ENCODE results near the gene TAC3.
"Not testable (repeated sequence)": the region's sequence is repeated elsewhere in the genome, so short reads cannot be mapped to it uniquely, and the experiment has no call there.

The TAC3 gene

DNA sequence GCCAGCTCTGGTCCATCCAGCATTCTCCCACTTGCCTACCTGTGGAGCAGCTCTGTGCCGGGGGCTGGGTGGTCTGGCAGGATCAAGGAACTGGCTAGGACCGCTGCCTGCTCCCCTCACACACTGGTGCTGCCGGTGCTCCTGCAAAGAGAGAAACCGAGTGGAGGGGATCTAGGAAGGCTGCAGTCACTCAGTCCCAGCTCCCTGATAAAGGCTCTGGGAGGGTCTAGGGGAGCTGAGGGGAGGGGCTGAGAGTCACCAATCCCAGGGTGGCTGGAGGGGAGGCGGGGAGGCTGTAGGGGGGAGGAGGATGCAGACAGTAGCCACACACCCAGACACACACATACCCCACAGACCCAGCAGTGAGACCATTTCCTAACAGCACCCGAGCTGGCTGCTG is at the start of gene TAC3:
TSS of gene TAC3 (minus strand) at position 182 of the 400 bp plus-strand sequence. CDS start 732 bp downstream, outside the sequence.
- DNase-seq (ENCODE audit: low spot score) = peak; percentile 78

DNA sequence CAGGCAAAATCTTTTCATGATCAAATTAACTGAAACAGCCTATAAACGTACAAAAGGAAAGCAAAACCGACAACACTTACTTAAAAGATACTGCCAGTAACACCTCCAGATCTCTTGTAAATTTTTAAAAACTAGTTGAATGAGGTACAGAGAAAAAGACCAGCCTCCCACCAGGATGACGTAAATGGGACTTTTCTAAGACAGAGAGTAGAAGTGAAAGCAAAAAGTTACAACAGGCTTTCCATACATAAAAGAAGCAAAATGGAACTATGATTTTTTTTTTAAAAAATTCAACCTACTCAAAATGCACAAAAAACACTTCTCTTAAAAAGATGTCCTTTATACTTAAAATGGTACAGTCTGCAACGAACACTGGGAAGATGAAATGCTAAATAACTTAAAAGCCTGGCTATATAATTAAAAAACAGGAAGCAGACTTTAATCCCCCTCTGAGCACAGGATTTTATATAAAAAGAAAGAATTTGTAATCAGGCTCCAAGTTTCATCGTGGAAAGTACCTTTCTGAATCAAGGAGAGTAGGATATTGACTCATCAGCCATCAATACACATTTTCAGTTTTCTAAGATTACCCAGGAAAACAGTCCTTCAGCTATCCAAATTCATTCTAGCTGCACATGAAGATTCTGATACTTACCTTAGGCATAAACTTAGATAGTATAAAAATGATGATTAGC is 47.8 kb upstream of the TAC3 start:
- DNase-seq (ENCODE audit: low spot score) = no peak

DNA sequence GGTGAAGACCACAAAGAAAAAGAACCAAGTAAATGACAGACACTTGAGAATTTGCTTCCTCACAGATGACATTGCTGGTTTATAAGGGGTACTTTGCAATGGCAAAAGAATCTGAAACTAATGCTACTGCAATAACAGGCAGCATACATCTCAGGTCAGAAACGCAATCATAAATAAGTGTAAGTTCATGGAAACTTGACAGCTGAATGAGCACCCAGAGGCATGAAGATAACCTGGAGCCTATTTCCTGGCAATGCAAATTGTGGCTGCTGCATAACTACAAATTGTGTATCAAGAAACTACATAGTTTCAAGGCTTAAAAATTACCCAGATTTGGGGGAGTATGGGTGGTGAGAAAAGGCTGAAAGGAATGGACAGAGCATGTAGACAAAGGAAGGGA is 42.1 kb upstream of the TAC3 start:
- DNase-seq (ENCODE audit: low spot score) = no peak

DNA sequence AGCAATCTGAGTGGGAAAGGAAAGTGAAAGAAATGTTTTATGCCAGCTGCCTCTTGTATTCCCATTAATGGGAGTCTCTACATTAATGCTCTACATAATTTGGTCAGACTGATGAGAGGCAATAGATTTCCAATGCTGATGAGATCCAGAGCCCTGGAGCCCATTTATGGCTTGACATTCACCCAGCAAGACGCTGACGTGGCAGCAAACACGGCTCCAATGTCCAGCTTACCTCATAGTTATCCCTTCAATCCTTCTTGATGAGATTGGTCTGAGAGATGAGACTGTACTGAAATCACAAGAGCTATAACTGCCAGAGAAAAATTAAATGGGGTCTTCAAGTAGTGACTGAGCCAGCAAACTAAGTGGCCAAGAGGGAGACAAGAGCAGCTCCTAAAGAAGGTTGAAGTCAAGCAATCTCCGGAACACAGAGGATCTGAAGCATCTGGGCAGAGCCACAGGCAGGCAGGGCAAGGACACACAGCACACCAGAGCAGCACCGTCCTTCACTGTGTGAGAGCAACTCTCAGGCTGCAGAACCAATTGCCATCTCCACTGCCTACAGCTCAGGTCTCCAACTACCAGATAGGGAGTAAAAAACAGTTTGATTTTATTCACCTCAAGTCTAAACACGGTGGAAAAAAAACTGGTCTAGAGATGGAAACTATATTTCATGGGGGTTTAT is 40.9 kb upstream of the TAC3 start:
- no peak for DNase-seq (ENCODE audit: low spot score)

DNA sequence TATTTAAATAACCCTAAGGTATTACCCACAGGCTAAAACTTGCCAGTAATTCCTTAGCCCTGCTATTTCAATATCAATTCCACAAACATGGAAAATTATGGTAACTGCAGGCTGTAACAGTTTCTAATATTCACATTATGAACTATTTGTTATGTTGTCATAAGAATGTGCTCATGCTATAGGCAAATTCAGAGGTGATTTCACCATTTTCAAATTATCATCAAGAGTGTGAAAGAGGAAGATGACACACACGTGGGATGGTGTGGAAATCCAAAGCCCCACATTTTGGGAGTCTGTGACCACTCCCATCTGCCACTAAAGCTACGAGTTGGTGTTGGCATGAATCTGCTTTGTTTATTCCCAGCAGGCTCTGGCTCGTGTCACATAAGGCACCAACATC is 39.5 kb upstream of the TAC3 start:
- no peak for DNase-seq (ENCODE audit: low spot score)

GRCh38 chr12:57053901-57054300 is 37.6 kb upstream of the TAC3 start:
- DNase-seq (ENCODE audit: low spot score) = not testable (repeated sequence)

GRCh38 chr12:57053146-57053545 is 36.8 kb upstream of the TAC3 start:
- DNase-seq (ENCODE audit: low spot score) = not testable (repeated sequence)

- no peak for DNase-seq (ENCODE audit: low spot score)
Measured at GRCh38 chr12:57051011-57051410, 34.7 kb upstream of the TAC3 start.

DNA sequence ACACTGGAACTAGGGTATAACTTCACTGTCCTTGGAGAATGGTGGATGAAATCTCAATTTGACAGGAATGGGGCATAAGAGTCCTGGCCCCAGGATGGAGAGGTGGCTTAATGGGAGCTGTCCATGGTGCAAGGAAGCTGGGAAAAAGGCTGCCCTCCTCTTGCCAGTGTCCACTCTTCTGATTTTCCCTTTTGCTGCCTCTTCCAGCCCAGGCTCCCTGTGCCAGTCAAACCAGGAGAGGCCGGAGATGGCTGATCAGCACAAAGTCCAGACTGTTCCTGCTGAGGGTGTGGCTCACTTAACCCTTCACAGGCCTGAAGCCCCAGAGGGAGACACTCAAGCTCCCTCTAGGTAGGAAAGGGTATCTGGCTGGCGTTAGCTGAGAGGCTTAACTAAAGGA is 33.6 kb upstream of the TAC3 start, which contains the start of gene MYO1A:
TSS of gene MYO1A (minus strand) at position 240 of the 400 bp plus-strand sequence. CDS start 1,806 bp downstream, outside the sequence.
- no peak for DNase-seq (ENCODE audit: low spot score)

- no peak for DNase-seq (ENCODE audit: low spot score)
Measured at GRCh38 chr12:57049119-57049446, 32.8 kb upstream of the TAC3 start.

- DNase-seq (ENCODE audit: low spot score) = no peak
Measured at GRCh38 chr12:57048423-57049118, 32.2 kb upstream of the TAC3 start.

- no peak for DNase-seq (ENCODE audit: low spot score)
Measured at GRCh38 chr12:57047981-57048380, 31.7 kb upstream of the TAC3 start.

DNA sequence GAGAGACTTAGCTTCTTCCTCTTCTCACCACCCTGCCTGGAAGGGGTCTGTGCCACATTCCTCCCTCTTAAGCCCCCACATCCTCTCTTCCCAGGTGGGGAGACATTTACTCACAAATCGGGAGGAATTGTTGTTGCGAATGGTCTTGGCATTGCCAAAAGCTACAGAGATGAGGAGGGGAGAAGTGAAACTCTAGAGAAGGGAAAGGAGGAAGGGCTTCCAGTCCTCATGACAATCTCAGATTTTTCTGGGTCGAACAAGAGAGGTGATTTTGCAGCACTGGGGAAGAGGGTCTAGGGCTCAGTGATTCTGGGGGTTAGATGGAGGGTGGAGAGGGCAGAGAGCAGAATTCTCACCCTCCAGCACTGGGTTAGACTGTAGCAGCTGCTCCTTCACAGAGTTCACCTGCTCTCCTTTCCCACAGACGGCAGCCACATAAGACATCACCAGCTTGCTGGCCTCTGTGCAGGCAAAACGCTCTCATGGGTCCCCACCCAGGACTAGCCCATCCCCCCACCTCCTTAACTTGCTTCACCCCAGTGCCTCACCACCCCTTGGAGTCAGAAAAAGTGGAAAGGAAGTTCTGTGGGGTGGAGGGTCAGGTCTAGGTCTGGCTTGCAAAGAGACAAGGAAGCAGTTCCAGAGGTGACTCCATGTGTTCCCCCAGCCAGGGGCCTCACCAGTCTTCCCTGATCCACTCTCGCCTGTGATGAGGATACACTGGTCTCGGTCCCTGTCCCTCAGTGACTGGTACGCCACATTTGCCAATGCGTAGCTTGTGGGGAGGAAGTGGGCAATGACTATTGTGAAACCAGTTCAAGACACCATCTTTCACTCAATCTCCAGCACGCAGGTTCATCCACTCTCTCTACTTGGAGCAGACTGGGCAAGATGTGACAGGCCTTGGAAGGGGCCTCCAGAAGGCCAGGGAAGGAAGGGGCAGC is 30.9 kb upstream of the TAC3 start:
- no peak for DNase-seq (ENCODE audit: low spot score)

GRCh38 chr12:57046086-57046791 is 29.9 kb upstream of the TAC3 start:
- DNase-seq (ENCODE audit: low spot score) = no peak

DNA sequence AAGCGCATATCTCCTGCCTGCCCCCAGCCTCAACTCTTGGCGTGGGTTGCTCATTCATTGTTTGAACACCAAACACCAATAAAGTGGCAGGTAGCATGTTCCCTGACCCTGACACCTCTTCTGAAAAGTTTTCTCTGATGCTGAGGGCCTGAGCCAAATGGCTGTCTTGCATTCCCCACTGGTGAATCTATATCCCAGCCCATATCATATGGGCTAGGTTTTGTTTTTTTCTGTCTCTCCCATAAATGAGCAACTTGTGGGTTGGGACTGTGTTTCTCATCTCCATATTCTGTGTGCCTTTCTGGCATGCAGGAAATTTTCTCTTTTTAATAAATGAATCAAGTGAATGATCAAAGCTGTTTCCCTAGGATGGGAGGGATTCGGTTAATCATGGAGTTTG is 28.6 kb upstream of the TAC3 start:
- no peak for DNase-seq (ENCODE audit: low spot score)

- DNase-seq (ENCODE audit: low spot score) = no peak
Measured at GRCh38 chr12:57044468-57044867, 28.1 kb upstream of the TAC3 start.

GRCh38 chr12:57042695-57043094 is 26.4 kb upstream of the TAC3 start:
- no peak for DNase-seq (ENCODE audit: low spot score)

DNA sequence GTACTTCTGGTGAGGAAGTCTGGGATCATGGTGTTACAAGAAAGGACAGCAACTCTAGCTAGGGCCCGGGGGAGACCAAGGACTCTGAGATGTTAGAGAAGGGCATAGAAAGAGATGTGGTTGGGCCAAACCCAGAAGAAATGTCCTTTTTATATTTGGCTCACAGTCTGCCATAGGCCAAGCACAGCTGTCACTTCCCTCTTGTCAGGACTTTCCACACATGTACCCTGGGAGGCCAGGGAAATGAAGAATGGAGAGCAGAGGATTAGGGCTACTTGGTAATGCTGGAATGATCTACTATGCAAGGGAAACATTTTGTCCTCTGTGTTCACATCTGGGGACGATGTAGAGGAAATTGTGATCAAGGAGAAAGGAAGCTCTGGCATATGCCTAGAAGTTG is 24.4 kb upstream of the TAC3 start:
- DNase-seq (ENCODE audit: low spot score) = no peak

DNA sequence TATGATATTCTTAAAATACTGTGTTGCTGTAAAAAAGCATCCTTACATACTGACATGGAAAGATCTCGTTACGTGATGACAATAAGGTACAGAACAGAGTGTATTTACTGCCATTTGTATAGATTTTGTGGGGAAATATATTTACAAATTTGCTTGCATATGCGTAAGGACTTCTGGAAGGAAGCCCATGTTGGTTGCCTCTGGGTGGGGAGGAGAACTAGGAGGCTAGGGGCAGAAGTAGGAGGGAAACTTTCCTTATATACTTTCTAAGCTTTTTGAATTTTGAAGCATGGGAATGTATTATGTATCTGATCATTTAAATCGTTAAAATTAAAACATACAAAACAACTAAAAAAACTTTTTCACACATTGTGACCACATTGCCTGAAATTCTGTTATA is 23.9 kb upstream of the TAC3 start:
- no peak for DNase-seq (ENCODE audit: low spot score)

DNA sequence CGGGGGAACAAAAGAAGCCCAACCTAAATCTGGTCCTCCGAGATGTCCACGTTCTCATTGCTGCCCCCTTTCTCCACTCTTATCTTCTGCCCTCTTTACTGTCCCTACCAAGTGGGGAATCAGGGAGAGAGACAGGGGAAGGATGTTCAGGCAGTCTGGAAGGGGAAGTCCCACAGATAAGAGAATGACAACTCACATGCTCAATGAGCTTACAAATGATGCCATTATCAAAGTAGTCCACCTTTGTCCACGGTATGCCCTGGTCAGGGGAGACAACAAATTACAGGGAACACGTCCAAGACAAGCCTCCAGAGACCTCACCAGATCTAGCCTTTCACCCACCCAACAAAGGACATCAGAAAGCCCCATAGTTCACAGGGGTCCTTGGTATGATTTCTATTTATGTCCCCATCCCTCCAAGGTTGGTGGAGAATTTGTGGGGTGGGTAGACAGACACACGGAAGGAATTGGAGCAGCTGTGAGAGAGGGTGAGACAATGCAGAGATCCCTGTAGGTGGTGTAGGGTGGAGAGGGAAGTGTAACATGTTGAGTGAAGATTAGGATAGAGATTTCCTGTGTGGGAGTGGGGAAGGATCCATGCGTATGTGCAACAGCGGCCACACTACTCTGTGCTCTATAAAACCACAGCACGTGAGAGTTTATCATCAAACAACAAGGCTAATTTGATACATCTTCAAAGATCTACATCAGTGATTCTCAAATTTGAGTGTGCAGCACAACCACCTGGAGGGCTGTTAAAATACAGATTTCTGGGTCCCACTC is 22.9 kb upstream of the TAC3 start:
- no peak for DNase-seq (ENCODE audit: low spot score)

- no peak for DNase-seq (ENCODE audit: low spot score)
Measured at GRCh38 chr12:57037264-57037663, 20.9 kb upstream of the TAC3 start.

Data from ecto neural progenitor cell (in vitro differentiated cells).